A549 (cell line): Measurements from ENCODE around the gene MLST8.

Experiments used
- BHLHE40 ChIP-seq: IDR thresholded peaks from 2 replicates; pipeline ENCODE4 v1.6.1; 2012; ENCODE audit warnings: low read depth, low read length, inconsistent platforms
- CHD2 ChIP-seq: fragments of 150-350 bp; IDR thresholded peaks from 2 replicates; pipeline ENCODE4 v1.6.1; 2014; ENCODE audit warnings: low read length; ENCODE audit not compliant: partially characterized antibody
- CTCF ChIP-seq: fragments of >200 bp; sonication (Bioruptor Twin); formaldehyde crosslinking; IDR thresholded peaks from 3 replicates; pipeline ENCODE4 v1.5.1; 2016
- KDM5A ChIP-seq: fragments of 200-600 bp; sonication (generic); IDR thresholded peaks from 2 replicates; pipeline ENCODE4 v1.6.1; 2016; ENCODE audit warnings: antibody characterized with exemption, mild to moderate bottlenecking
- REST ChIP-seq: fragments of 200-600 bp; sonication (generic); IDR thresholded peaks from 2 replicates; pipeline ENCODE4 v1.6.1; 2016; ENCODE audit warnings: antibody characterized with exemption, mild to moderate bottlenecking, moderate library complexity
- SMC3 ChIP-seq: fragments of >200 bp; sonication (Bioruptor Twin); formaldehyde crosslinking; IDR thresholded peaks from 3 replicates; pipeline ENCODE4 v1.6.1; 2018; ENCODE audit warnings: inconsistent platforms

- TF ChIP-seq KDM5A (no peak), CTCF (no peak), SMC3 (no peak), BHLHE40 (no peak), CHD2 (no peak), REST (no peak)
Measured at GRCh38 chr16:2171601-2172178, 33.6 kb upstream of the MLST8 start.
